Motor neuron (in vitro differentiated cells): ENCODE data around the gene TCERG1L. TPM values are rescaled to one million over a fixed set of nuclear protein-coding genes. Genes with fewer than 3 reads are reported as not detected.

Source experiments
- ATAC-seq, 8 experiments: fragments of 200-7000 bp; cut with Tn5 transposase; replicated peaks in 6 of 8; 2 replicates each; pipeline ENCODE4 v1.8.0; 2021; ENCODE audit warnings: mild to moderate bottlenecking in 8 of 8, moderate library complexity in 8 of 8
- H3K27ac ChIP-seq, 2 donors: fragments of 250-450 bp; sonication (Bioruptor Pico); 2 replicates each; pipeline ENCODE4 v1.9.0; 2021; ENCODE audit warnings: antibody characterized with exemption in 2 of 2, mild to moderate bottlenecking in 2 of 2, moderate library complexity in 1 of 2
- H3K4me1 ChIP-seq, 2 donors: fragments of 250-450 bp; sonication (Bioruptor Pico); replicated peaks in 1 of 2; 2 replicates each; pipeline ENCODE4 v1.6.1; 2021; ENCODE audit warnings: antibody characterized with exemption in 2 of 2, mild to moderate bottlenecking in 2 of 2, moderate library complexity in 1 of 2
- H3K4me3 ChIP-seq, 5 donors: fragments of 250-450 bp; sonication (Bioruptor Pico); 2 replicates each; pipeline ENCODE4 v1.9.0; 2021; ENCODE audit warnings: antibody characterized with exemption in 5 of 5, mild to moderate bottlenecking in 5 of 5, moderate library complexity in 4 of 5
- WGBS, 10 experiments: fragments of 450-650 bp; shearing (Covaris generic); methylation state at CpG; one replicate each; pipeline ENCODE4 v1.0.0; 2022; 5-methylcytosine and 5-hydroxymethylcytosine counted together
- in situ Hi-C, 9 experiments: fragments of 400-800 bp; cut with MboI; loops; one replicate each; pipeline ENCODE4 v1.15.0; 2021; ENCODE audit warnings: low sequenced_read_pairs in 9 of 9, low pct_unique_long_range_greater_than_20kb in 2 of 9; ENCODE audit not compliant: unreplicated experiment in 9 of 9
- total RNA-seq, 8 experiments: library from RNA; unstranded; fragments of 300-600 nt; gene quantifications; 2 replicates each; pipeline versions ENCODE4 v1.2.3 to v1.2.4, GENCODE V29; 2022

The TCERG1L gene
- total RNA-seq, 8 experiments from 2014 or later = 0.43 to 8.1 (median 2.0) TPM; not detected in 1

DNA sequence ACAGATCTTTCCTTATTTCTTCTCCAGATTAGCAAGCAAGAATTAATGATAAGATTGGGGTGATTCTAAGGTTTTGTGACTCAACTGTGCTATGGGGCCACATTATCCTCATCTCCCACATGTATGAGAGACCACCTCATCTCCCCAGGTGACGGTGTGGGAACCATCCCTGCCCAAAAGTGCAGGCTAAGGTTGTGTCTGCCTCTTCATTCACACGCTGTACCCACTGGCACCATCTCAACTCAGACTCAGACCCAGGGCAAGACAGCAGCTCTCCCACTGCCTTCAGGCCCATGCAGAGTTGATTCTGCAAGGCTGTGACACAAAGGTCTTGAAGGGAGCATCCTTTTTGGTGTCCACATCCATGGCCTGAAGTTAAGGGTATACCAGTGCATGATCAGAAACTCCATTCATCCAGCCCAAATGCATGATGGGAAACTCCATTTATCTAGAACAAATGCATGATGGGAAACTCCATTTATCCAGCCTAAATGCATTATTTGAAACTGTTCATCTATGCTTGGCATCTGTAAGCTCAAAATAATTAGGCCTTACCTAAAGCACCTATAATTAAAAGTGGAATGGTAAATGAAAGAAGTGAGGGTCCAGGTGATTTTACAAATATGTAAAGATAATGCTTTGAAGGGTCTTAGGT lies 99.4 kb downstream of the TCERG1L start:
- WGBS, 10 experiments = 0 to 100% (median 40%) methylated on average over 1 of the region's 2 CpGs; no CpG with 5 or more reads in 5 of the 10 experiments
- H3K4me1 ChIP-seq = no peaks in the 10 kb centered on the region
- no peak overlapping the region for H3K4me3 ChIP-seq
- ATAC-seq = peak in 1 of 8 experiments; percentile 6
- in situ Hi-C loops = no loop called here
- no peak overlapping the region for H3K27ac ChIP-seq

DNA sequence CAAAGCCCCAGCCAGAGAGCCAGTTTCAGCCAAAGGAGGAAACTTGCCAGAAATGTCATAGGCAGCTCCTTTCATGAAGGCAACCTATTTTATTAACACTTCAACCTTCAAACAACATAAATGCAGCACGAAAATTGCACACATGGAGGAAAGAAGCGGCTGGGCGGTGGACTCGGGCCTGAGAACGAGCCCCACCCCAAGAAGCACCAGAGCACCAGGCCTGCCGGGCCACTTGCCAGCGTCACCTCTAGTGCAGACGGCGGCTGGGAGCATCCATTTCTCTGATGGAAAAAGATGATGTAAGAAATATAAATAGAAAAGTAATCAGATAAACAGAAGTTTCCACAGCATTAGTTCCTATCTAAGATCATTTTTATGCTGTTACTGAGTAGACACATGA lies 100.0 kb downstream of the TCERG1L start:
- in situ Hi-C loops = no loop called here
- WGBS, 10 experiments = 0 to 93% (median 55%) methylated on average over 1 to 9 of the region's 9 CpGs; no CpG with 5 or more reads in 4 of the 10 experiments
- Histone ChIP-seq H3K27ac (no peak overlapping the region), H3K4me1 (no peaks in the 10 kb centered on the region), H3K4me3 (no peak overlapping the region)
- peak in 2 of 8 experiments; percentile 36 to 58 for ATAC-seq

DNA sequence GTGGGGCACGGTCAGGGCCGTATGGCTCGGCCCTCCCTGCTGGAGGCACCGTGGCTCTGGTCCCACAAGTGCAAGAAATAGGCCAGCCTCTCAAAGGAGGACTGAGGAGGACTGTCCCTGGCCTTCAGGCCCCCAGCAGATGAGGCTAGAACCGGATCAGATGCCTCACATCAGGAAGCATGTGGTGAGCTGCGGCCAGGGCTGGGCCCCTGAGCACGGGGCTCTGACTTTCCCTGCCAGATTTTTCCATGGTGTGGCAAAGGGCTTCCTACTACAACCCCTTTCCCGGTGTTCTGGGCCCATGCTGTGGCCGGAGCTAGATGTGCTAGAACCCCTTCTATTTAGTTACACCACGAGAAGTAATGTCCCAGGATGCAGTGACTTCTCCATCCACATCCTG lies 100.4 kb downstream of the TCERG1L start:
- Histone ChIP-seq H3K4me3 (no peak overlapping the region), H3K27ac (no peak overlapping the region), H3K4me1 (no peaks in the 10 kb centered on the region)
- WGBS, 10 experiments = 0 to 80% (median 60%) methylated on average over 1 to 5 of the region's 10 CpGs; no CpG with 5 or more reads in 3 of the 10 experiments
- ATAC-seq = peak in 1 of 8 experiments; percentile 4
- in situ Hi-C loops = no loop called here

DNA sequence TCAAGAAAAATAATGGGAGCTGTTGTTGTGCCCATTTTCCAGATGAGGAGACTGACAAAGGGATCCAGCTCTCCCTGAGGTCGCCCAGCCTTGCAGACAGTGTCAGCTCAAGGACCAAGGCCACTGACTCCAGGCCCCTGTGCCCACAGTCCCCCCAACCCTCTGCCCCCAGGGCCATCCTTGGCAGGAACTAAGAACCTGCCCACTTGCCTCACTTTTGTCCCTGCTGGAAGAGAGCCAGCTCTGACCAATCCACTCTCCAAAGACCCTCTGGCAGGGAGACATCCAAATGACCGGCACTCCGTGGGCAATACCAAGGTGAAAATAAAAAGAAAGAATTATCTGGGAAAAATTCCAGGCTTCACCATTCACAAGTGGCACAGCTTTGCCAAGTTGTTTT lies 101.3 kb downstream of the TCERG1L start:
- no peak overlapping the region for H3K4me3 ChIP-seq
- no peaks in the 10 kb centered on the region for H3K4me1 ChIP-seq
- ATAC-seq = no peak
- H3K27ac ChIP-seq = no peak overlapping the region
- in situ Hi-C loops = no loop called here
- 0 to 87% (median 0%) methylated on average over 1 to 3 of the region's 3 CpGs; no CpG with 5 or more reads in 7 of the 10 experiments for WGBS, 10 experiments

DNA sequence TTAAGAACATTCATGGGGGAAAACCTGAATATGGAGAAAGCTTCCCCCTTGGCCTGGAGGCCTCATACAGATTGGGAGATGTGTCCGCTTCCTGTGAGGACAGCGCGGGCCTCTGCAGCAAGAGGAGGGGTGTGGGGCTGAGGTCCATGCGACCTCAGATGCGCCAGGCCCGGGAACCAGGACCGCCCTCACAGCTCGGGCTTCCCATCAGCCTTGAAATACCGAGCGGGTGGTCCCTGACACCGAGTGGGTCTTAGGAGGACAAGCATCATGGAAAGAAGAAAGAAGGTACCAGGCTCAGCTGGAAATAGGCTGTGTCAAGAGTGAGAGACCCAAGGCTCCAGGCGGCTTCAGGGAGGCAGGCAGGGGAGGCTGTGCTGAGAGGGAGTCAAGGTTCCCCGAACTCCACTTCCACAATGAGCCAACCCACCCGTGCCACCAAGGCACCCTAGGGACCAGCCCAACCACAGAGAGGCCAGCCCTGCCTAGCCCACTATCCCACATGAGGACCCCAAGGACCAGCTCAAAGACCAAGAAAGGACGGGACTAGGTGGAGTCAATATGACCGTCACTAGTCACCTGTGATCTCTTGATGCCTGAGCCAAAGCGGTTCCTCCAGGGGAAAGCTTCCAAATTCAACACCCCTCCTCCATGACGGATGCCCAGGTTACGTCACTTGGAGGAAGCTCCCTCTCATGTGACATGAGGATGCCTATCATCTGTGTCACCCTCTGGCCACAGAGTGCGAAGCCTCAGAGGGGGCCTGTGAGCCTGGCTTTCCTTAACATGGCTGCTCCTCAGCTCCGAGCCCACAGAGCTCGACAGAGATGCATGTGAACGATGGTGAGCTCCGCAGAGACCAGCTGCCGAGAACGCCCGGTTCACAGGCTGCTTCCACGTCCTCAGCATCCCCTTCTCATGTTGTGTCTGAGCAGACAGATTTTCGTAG lies 103.7 kb downstream of the TCERG1L start:
- Histone ChIP-seq H3K27ac (no peak overlapping the region), H3K4me3 (no peak overlapping the region), H3K4me1 (no peaks in the 10 kb centered on the region)
- no peak for ATAC-seq
- in situ Hi-C loops = no loop called here
- WGBS, 10 experiments = 15 to 92% (median 77%) methylated on average over 3 to 12 of the region's 29 CpGs; no CpG with 5 or more reads in 2 of the 10 experiments

DNA sequence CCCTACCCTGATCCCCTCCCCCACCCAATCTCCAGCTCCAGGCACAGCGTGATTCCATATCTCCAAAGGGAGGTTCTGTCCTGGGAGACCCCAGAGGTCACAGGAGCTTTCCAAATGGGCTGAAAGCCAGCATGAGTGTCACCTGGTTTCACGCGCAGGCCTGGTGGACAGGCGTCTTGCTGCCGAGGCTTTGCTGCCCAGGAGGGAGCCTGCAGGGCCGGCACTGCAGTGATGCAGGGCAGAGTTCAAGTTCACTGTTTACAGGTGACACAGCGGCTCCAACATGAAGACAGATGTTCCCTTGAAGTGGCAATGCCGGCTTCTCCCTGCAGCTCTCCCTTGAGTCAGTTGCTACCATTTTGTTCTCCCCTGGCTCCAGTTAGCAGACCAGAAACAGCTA lies 104.3 kb downstream of the TCERG1L start:
- no peaks in the 10 kb centered on the region for H3K4me1 ChIP-seq
- WGBS, 10 experiments = 29 to 50% methylated on average over 1 to 4 of the region's 8 CpGs; no CpG with 5 or more reads in 8 of the 10 experiments
- H3K4me3 ChIP-seq = no peak overlapping the region
- no peak for ATAC-seq
- H3K27ac ChIP-seq = no peak overlapping the region
- in situ Hi-C loops = no loop called here

DNA sequence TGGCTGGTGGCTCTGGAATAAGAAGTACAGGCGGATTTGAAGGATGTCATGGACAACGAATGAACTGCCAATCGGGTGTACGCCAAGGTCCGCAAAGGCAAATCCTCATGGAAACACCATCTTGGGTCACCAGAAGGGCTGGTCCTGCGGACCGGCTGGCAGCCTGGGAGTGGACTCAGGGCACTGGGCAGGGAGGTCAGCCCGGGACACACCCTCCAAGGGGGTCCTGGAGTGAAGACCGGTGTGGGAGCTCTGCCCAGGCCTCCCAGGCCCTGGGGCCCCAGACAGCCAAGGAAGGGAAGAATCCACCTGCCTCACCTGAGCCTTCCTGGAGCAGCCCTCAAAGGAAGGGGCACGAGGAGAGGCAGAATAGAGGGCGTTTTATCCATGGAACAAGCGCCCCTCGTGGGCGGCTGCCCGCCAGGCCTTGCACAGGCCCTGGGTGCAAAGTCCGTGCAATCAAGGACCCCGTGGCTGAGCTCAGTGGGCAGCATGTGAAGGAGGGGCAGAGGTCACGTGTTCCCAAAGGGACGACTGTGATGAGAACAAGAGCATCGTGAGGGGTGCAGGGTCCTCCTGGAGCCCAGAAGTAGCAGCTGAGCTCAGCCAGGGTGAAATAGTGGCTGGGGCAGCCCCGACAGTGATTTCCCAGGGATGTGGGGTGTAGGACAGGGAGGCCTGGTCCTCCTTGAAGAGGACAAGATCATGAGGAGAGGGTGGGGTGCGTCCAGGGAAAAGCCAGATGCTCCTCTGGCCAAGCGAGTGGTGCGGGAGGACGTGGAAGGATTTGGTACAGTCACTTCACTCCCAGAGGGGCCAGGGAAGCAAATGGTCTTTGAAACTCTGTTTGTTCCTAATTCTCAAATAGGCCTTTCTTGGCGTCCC lies 105.2 kb downstream of the TCERG1L start:
- H3K4me3 ChIP-seq = no peak overlapping the region
- no peak overlapping the region for H3K27ac ChIP-seq
- H3K4me1 ChIP-seq = no peaks in the 10 kb centered on the region
- in situ Hi-C loops = no loop called here
- WGBS, 10 experiments = 0 to 88% (median 43%) methylated on average over 1 to 9 of the region's 26 CpGs; no CpG with 5 or more reads in 2 of the 10 experiments
- ATAC-seq = no peak

DNA sequence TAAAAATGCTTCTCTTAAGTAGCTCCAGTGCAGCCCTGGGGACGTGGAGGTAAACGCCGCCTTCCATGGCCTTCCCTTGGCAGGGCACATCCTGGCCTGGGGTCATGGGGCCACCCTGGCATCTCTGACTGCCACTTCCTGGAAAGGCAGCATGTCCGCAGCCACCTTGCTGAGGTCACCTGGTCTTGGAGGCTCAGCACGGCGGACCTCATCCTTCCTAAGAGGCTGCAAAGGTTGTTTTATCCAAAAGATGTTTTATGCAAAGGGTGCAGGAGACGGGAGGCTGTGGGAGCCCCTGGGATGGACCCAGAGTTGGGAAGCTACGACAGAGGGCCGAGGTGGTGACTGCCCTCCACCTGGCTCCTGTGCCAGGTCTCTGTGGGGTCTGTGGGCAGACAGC lies 106.0 kb downstream of the TCERG1L start:
- in situ Hi-C loops = no loop called here
- ATAC-seq = no peak
- WGBS, 10 experiments = 39 to 100% (median 75%) methylated on average over 2 to 7 of the region's 9 CpGs; no CpG with 5 or more reads in 2 of the 10 experiments
- Histone ChIP-seq H3K27ac (no peak overlapping the region), H3K4me3 (no peak overlapping the region), H3K4me1 (no peaks in the 10 kb centered on the region)

DNA sequence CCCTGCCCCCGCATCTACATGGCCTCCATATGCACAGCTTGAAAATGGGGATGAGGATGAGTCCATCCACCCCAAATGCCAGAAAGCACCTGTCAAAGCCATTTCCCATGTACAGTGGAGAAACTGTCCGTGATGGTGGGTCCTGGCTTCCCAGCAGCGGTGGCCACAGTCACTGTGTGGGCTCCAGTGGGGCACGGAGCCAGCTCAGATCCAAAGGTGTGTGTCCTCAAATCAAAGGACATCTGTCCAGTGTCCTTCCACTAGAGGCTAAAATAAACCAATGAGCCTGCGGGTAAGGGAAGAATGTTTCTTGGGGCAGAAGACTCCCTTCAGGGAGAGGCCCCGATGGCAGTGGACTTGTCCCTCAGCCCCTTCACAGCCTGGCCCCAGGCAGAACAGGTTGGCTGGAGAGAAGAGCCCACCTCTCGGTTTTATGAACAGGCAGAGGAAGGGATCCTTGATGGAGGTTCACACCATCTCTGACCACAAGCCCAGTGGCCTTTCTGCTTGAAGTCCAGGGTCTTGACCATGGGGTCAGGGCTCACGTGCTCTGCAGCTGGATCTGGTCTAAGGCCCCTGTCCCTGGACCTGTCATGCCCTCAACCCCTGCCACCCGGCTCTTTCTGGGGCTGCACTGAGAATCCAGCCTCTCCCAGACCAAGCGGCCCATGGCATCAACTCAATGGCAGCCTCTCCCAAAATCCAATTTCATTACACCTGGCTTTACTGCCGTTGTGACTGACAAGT lies 106.9 kb downstream of the TCERG1L start:
- in situ Hi-C loops = no loop called here
- no peak overlapping the region for H3K27ac ChIP-seq
- no peak overlapping the region for H3K4me3 ChIP-seq
- no peak for ATAC-seq
- WGBS, 10 experiments = 8 to 97% (median 68%) methylated on average over 2 to 6 of the region's 11 CpGs; no CpG with 5 or more reads in 3 of the 10 experiments
- no peaks in the 10 kb centered on the region for H3K4me1 ChIP-seq

DNA sequence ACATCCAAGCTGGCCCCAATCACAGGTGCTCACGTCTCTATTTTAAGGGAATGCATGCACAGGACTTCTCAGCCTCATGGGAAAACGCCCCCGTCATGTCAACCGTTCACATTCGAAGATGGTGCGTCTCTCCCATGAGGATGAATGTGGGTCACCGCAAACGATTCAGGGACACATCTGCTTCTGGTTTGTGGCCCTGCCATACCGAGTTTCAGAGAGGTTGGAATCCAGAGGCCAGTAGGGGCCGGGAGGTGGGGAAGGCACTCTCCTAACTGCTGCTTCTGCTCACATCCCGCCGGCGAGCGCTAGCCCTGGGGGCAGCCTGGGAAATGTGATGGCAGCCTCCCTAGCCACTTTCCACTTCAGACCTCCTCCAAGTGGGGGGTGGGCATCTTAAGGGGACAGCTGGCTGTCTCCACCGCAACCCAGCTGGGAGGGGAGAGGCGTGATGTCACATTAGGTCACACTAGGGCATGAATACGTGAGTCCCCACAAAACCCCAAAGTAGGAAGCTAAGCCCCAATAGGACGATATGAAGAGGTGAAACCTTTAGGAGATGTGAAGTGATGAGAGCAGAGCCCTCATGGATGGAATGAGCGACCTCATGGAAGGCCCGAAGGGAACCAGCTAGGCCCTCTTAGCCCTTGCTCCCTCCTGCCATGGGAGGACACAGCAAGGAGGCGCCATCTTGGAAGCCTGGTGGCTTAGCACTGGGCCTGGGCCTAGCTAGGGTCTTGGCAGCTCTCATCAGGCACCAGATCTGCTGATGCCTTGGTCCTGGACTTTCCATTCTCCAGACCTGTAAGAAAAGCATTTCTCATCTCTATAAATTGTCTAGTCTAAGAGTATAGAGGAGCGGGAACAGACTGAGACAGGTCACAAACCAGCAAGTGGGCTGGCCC lies 107.8 kb downstream of the TCERG1L start:
- WGBS, 10 experiments = 20 to 97% (median 68%) methylated on average over 1 to 7 of the region's 22 CpGs; no CpG with 5 or more reads in 1 of the 10 experiments
- Histone ChIP-seq H3K27ac (no peak overlapping the region), H3K4me1 (no peaks in the 10 kb centered on the region), H3K4me3 (no peak overlapping the region)
- in situ Hi-C loops = no loop called here
- ATAC-seq = peak in 1 of 8 experiments; percentile 9

DNA sequence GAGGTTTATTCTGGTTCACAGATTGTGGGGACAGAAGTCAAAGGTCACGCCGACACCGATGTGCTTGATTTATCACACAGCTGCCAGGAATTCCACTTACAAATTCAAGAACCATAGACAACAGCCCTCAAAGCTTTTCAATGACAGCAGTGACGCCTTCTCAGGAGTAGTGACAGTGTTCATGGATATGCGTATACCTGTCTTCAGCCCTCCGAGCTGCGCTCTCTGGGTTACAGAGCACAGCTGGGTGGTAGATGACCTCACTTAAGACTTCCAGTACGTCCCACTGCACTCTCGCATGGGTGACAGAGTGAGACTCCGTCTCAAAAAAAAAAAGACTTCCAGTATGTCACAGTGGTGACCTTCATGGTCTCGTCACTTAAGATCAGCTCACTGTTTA lies 108.5 kb downstream of the TCERG1L start:
- no peak overlapping the region for H3K4me3 ChIP-seq
- in situ Hi-C loops = no loop called here
- ATAC-seq = peak in 3 of 8 experiments; percentile 61 to 97 (median 62)
- H3K27ac ChIP-seq = no peak overlapping the region
- no peaks in the 10 kb centered on the region for H3K4me1 ChIP-seq
- 0 to 100% (median 50%) methylated on average over 1 to 8 of the region's 11 CpGs; no CpG with 5 or more reads in 1 of the 10 experiments for whole genome bisulfite sequencing, 10 experiments
